IMR-90 (cell line): ENCODE data around the gene SCAF11. TPM values are rescaled to one million over a fixed set of nuclear protein-coding genes. Genes with fewer than 3 reads are reported as not detected.

Source experiments
- ATAC-seq: fragments of 200-7000 bp; cut with Tn5 transposase; 2 replicates; pipeline ENCODE4 v1.9.1; 2020; ENCODE audit warnings: low read depth, mild to moderate bottlenecking, moderate library complexity
- BruUV-seq: library from RNA; stranded (reverse); fragments of 400-500 nt; replicated peaks from 2 replicates; lab custom pipeline; 2021; lab: Mats Ljungman, UMichigan
- CTCF ChIA-PET: fragments of 300-600 bp; formaldehyde crosslinking; extraction: SDS; loops from one replicate; lab custom pipeline; 2021; ENCODE audit warnings: antibody characterized with exemption; lab: Yijun Ruan, JAX
- POLR2A ChIA-PET: fragments of 300-600 bp; sonication (Branson Sonifier 250); formaldehyde crosslinking; loops from one replicate; lab custom pipeline; 2022; ENCODE audit warnings: antibody characterized with exemption; ENCODE audit not compliant: unreplicated experiment; lab: Charles Lee
- DNase-seq: peaks from one replicate; pipeline ENCODE4 v3.0.0; 2013
- H2AFZ ChIP-seq: replicated peaks from 2 replicates; pipeline ENCODE3; 2013; ENCODE audit warnings: low read length, mild to moderate bottlenecking; ENCODE audit not compliant: poor library complexity
- H2AK5ac ChIP-seq: 2 replicates; pipeline ENCODE4 v1.6.1; 2013; ENCODE audit warnings: low read depth, low read length, inconsistent platforms
- H2AK9ac ChIP-seq: replicated peaks from 2 replicates; pipeline ENCODE3; 2013; ENCODE audit warnings: mild to moderate bottlenecking, low read depth, low read length, moderate library complexity; ENCODE audit not compliant: poor library complexity
- H2BK120ac ChIP-seq: 2 replicates; pipeline ENCODE4 v1.6.1; 2013; ENCODE audit warnings: low read depth, low read length, inconsistent platforms
- H2BK15ac ChIP-seq: 3 replicates; pipeline ENCODE4 v1.6.1; 2013; ENCODE audit warnings: low read depth, low read length, inconsistent platforms
- H2BK20ac ChIP-seq: 2 replicates; pipeline ENCODE4 v1.6.1; 2013; ENCODE audit warnings: low read depth, mild to moderate bottlenecking, inconsistent platforms, low read length, moderate library complexity
- H2BK5ac ChIP-seq: 2 replicates; pipeline ENCODE4 v1.6.1; 2013; ENCODE audit warnings: mild to moderate bottlenecking, low read depth, low read length, inconsistent platforms; ENCODE audit not compliant: poor library complexity, severe bottlenecking
- H3K14ac ChIP-seq: replicated peaks from 2 replicates; pipeline ENCODE4 v1.6.1; 2013; ENCODE audit warnings: low read depth, low read length, inconsistent platforms
- H3K18ac ChIP-seq: 2 replicates; pipeline ENCODE4 v1.6.1; 2013; ENCODE audit warnings: low read depth, low read length, control low read depth
- H3K23ac ChIP-seq: 2 replicates; pipeline ENCODE4 v1.6.1; 2013; ENCODE audit warnings: low read depth, low read length, inconsistent platforms
- H3K27ac ChIP-seq: 2 replicates; pipeline ENCODE4 v1.5.1; 2013; ENCODE audit warnings: mild to moderate bottlenecking, control low read depth, low read length; ENCODE audit not compliant: insufficient read depth
- H3K27me3 ChIP-seq: 2 replicates; pipeline ENCODE4 v1.6.1; 2013; ENCODE audit warnings: low read length; ENCODE audit not compliant: control insufficient read depth, insufficient read depth
- H3K36me3 ChIP-seq: 2 replicates; pipeline ENCODE4 v1.6.1; 2013; ENCODE audit warnings: low read length, mixed read lengths; ENCODE audit not compliant: control insufficient read depth, insufficient read depth
- H3K4ac ChIP-seq: 2 replicates; pipeline ENCODE4 v1.6.1; 2013; ENCODE audit warnings: low read depth, low read length, inconsistent platforms
- H3K4me1 ChIP-seq: 2 replicates; pipeline ENCODE4 v1.6.1; 2013; ENCODE audit warnings: low read length, mixed read lengths; ENCODE audit not compliant: control insufficient read depth, insufficient read depth
- H3K4me2 ChIP-seq: 2 replicates; pipeline ENCODE4 v1.6.1; 2013; ENCODE audit warnings: low read depth, mild to moderate bottlenecking, control low read depth, low read length, moderate library complexity
- H3K4me3 ChIP-seq: 2 replicates; pipeline ENCODE4 v1.5.1; 2013; ENCODE audit warnings: low read depth, mild to moderate bottlenecking, control low read depth, low read length, moderate library complexity; ENCODE audit not compliant: insufficient read depth
- H3K56ac ChIP-seq: 2 replicates; pipeline ENCODE4 v1.6.1; 2013; ENCODE audit warnings: low read length, inconsistent platforms; ENCODE audit not compliant: insufficient read depth; ENCODE audit errors: extremely low read depth
- H3K79me1 ChIP-seq, 2 experiments: 2 replicates each; pipeline ENCODE4 v1.6.1; 2013; ENCODE audit warnings: low read length in 2 of 2, inconsistent platforms in 1 of 2, low read depth in 1 of 2
- H3K9ac ChIP-seq: 2 replicates; pipeline ENCODE4 v1.6.1; 2013; ENCODE audit warnings: low read depth, low read length, control low read depth
- H3K9me1 ChIP-seq: 2 replicates; pipeline ENCODE4 v1.6.1; 2013; ENCODE audit warnings: low read length, inconsistent platforms; ENCODE audit not compliant: insufficient read depth
- H3K9me3 ChIP-seq: 2 replicates; pipeline ENCODE4 v1.6.1; 2013; ENCODE audit warnings: low read length; ENCODE audit not compliant: control insufficient read depth, insufficient read depth
- H4K20me1 ChIP-seq: 2 replicates; pipeline ENCODE4 v1.6.1; 2013; ENCODE audit warnings: low read length, inconsistent platforms; ENCODE audit not compliant: insufficient read depth
- H4K5ac ChIP-seq: 2 replicates; pipeline ENCODE4 v1.6.1; 2013; ENCODE audit warnings: mild to moderate bottlenecking, low read depth, low read length, control low read depth
- H4K8ac ChIP-seq, 2 experiments: 2 replicates each; pipeline ENCODE4 v1.6.1; 2013; ENCODE audit warnings: low read depth in 2 of 2, low read length in 2 of 2, control low read depth in 1 of 2, inconsistent platforms in 1 of 2
- H4K91ac ChIP-seq: 2 replicates; pipeline ENCODE4 v1.6.1; 2013; ENCODE audit warnings: low read depth, low read length, inconsistent platforms; ENCODE audit not compliant: insufficient read depth
- BHLHE40 ChIP-seq: fragments of 150-350 bp; IDR thresholded peaks from 2 replicates; pipeline ENCODE4 v1.6.1; 2016; ENCODE audit warnings: mild to moderate bottlenecking, low read depth, low read length
- CEBPB ChIP-seq: IDR thresholded peaks from 2 replicates; pipeline ENCODE4 v1.6.1; 2012; ENCODE audit warnings: low read depth, low read length, improper control_type of control experiment
- CTCF ChIP-seq: conservative IDR thresholded peaks from 2 replicates; pipeline ENCODE4 v1.5.1; 2012; ENCODE audit warnings: mild to moderate bottlenecking, low read depth, low read length, improper control_type of control experiment
- ELK1 ChIP-seq: fragments of 150-350 bp; IDR thresholded peaks from 2 replicates; pipeline ENCODE4 v1.6.1; 2016; ENCODE audit warnings: low read depth, mild to moderate bottlenecking, low read length, moderate library complexity, borderline replicate concordance
- MAZ ChIP-seq: IDR thresholded peaks from 2 replicates; pipeline ENCODE4 v1.6.1; 2012; ENCODE audit warnings: low read depth, mild to moderate bottlenecking, low read length, improper control_type of control experiment, moderate library complexity, borderline replicate concordance
- NFE2L2 ChIP-seq: fragments of 150-350 bp; IDR thresholded peaks from 2 replicates; pipeline ENCODE4 v1.6.1; 2016; ENCODE audit warnings: low read depth, mild to moderate bottlenecking, low read length
- RCOR1 ChIP-seq: IDR thresholded peaks from 2 replicates; pipeline ENCODE4 v1.6.1; 2012; ENCODE audit warnings: mild to moderate bottlenecking, low read length, improper control_type of control experiment; ENCODE audit not compliant: insufficient replicate concordance
- WGBS, 2 experiments: methylation state at CpG; one replicate each; pipeline versions ENCODE4 v1.1.5 to v1.1.7; 2013; ENCODE audit warnings: missing lambda C conversion rate in 2 of 2; ENCODE audit not compliant: insufficient read length in 1 of 2; ENCODE audit errors: extremely low coverage in 2 of 2; 5-methylcytosine and 5-hydroxymethylcytosine counted together
- dilution Hi-C: fragments of 300-500 bp; cut with HindIII; formaldehyde crosslinking; loops from one replicate; pipeline ENCODE4 v1.14.3; 2018; ENCODE audit warnings: low sequenced_read_pairs; ENCODE audit not compliant: unreplicated experiment
- in situ Hi-C: fragments of 300-500 bp; cut with MboI; formaldehyde crosslinking; loops from 3 replicates; pipeline ENCODE4 v1.14.3; 2019; ENCODE audit warnings: low sequenced_read_pairs, inconsistent platforms, mixed read lengths
- intact Hi-C: fragments of 100-400 bp; cut with micrococcal nuclease; formaldehyde crosslinking; loops from 2 replicates; pipeline ENCODE4 v1.10.0; 2022
- polyA plus RNA-seq, 3 experiments: library from polyadenylated mRNA; depleted of rRNA; stranded (reverse); fragments of >200 nt; gene quantifications; 2 replicates each; pipeline ENCODE4 v1.2.3, GENCODE V29; 2012; ENCODE audit warnings: low replicate concordance in 1 of 3
- total RNA-seq: library from RNA; depleted of rRNA; stranded (reverse); fragments of >200 nt; gene quantifications from 2 replicates; pipeline ENCODE4 v1.2.3, GENCODE V29; 2012

Gene SCAF11
- total and polyA plus RNA-seq, 2 of the 4 experiments (the other 2 are of a cell fraction): 33.9 to 70.4 TPM

DNA sequence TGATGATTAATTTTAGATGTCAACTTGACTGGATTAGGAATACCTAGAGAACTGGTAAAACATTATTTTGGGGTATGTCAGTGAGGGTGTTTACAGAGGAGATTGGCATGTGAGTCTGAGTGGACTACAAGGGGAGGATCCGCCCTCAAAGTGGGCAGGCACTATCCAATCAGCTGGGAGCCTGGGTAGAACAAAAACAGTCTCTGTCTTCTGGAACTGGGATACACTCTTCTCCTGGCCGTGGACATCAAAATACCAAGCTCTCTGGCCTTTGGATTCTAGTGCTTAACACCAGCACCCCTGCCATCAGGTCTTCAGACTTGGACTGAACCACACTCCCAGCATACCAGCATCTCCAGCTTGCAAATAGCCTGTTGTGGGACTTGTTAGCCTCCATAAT is 4.4 kb upstream of the SCAF11 start:
- CTCF ChIA-PET: interaction anchor here (0.7 kb wide), 1 partner anchor 27 kb away, joined by 3 read pairs; no protein-coding TSS in a partner anchor
- intact Hi-C loops: loop anchor here (5.0 to 10.0 kb wide), 4 partner anchors 190 to 452 kb away; partner anchors contain the start of gene SLC38A1

More for the DNA sequence above, 4.4 kb upstream of the SCAF11 start:
- no peak overlapping the region for H4K91ac ChIP-seq
- H3K9ac ChIP-seq: no peak overlapping the region
- no peaks in the 10 kb centered on the region for H3K9me1 ChIP-seq
- DNase-seq (no peak), ATAC-seq (no peak)
- no peak overlapping the region for H3K14ac ChIP-seq
- in situ Hi-C loops (no loop called here), dilution Hi-C loops (no loop called here)
- H3K4me1 ChIP-seq: no peaks in the 10 kb centered on the region
- H4K20me1 ChIP-seq: no peaks in the 10 kb centered on the region
- no peak overlapping the region for H3K27ac ChIP-seq
- no peak overlapping the region for H2BK20ac ChIP-seq
- no peak overlapping the region for H3K4me3 ChIP-seq
- H3K18ac ChIP-seq: no peak overlapping the region
- no peak overlapping the region for H4K8ac ChIP-seq
- H3K9me3 ChIP-seq: no peaks in the 10 kb centered on the region
- H2BK120ac ChIP-seq: no peak overlapping the region
- H2BK15ac ChIP-seq: no peak overlapping the region
- H3K36me3 ChIP-seq: no peaks in the 10 kb centered on the region
- no peaks in the 10 kb centered on the region for H3K27me3 ChIP-seq
- no peak for TF ChIP-seq BHLHE40
- no peak for TF ChIP-seq CEBPB
- no peak for TF ChIP-seq ELK1
- no peak for TF ChIP-seq CTCF
- TF ChIP-seq RCOR1: no peak
- no peak for TF ChIP-seq NFE2L2
- TF ChIP-seq MAZ: no peak
- no peak overlapping the region for H3K23ac ChIP-seq
- BruUV-seq: no TSS peak
- no peak overlapping the region for H3K4me2 ChIP-seq
- no peak overlapping the region for H2AFZ ChIP-seq
- H3K4ac ChIP-seq: no peak overlapping the region
- POLR2A ChIA-PET: no interaction called here
- H4K5ac ChIP-seq: no peak overlapping the region
- H2BK5ac ChIP-seq: no peak overlapping the region
- H2AK5ac ChIP-seq: no peak overlapping the region
- WGBS, 2 experiments: 75% methylated on average over 2 of the region's 2 CpGs; no CpG with 5 or more reads in 1 of the 2 experiments
- H3K56ac ChIP-seq: no peak overlapping the region
- peaks cover 0 to 7% of the 10 kb centered on the region in 2 experiments; a peak in 1 of 4 replicates for H3K79me1 ChIP-seq
- no peak overlapping the region for H2AK9ac ChIP-seq
